Measurements from ENCODE around the gene UTP18. TPM values are rescaled to one million over a fixed set of nuclear protein-coding genes. Genes with fewer than 3 reads are reported as not detected.
"Not testable (repeated sequence)": the region's sequence is repeated elsewhere in the genome, so short reads cannot be mapped to it uniquely, and the experiment has no call there.

Gene UTP18
- total RNA-seq, 2 experiments from 2014 or later: 61.9 to 67.9 TPM

GRCh38 chr17:51298508-51299371, 38.4 kb downstream of the UTP18 start:
- POLR2A ChIA-PET: interaction anchor here (0.9 kb wide), 1 partner anchor 341 kb away, joined by 3 read pairs; no protein-coding TSS in a partner anchor
- no peak for DNase-seq
- intact Hi-C loops (cut with micrococcal nuclease): no loop called here

DNA sequence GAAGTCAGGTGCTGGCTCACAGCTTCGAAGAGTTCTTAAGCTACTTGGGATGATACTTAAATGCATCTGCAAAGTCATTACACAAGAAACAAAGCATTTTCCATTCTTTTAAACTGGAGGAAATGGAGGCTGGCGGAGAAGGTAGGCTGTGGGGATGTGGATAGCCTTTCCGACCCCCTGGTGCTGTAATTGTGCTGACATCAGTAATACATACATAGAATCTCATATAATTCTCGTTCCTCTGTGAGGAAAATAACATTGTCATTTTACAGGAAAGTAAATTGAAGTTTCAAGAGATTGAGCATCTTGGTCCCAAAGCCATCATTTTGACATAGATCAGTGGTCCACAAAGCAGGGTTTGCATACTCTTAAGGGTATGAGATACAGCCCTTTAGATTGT, 39.5 kb downstream of the UTP18 start:
- DNase-seq: no peak
- peaks cover 10% of the 10 kb centered on the region for H3K36me3 Mint-ChIP-seq (ENCODE audit: low read depth)
- H3K9me3 Mint-ChIP-seq: no peaks in the 10 kb centered on the region
- ChIA-PET CTCF (interaction anchor here (0.7 to 2.3 kb wide), 3 partner anchors 10 to 242 kb away, joined by 3 to 13 read pairs (median 10); no protein-coding TSS in a partner anchor), POLR2A (no interaction called here)
- peak overlapping the region; percentile 34 for H3K27ac Mint-ChIP-seq
- intact Hi-C loops (cut with micrococcal nuclease): no loop called here
- ATAC-seq: no peak
- H3K4me3 Mint-ChIP-seq: no peak overlapping the region
- H3K4me1 Mint-ChIP-seq (ENCODE audit: low read depth): peaks cover 3% of the 10 kb centered on the region
- no peaks in the 10 kb centered on the region for H3K27me3 Mint-ChIP-seq
- no peak for TF ChIP-seq CTCF (IDR thresholded peaks at IDR 0.05)

More at GRCh38 chr17:51298508-51299371, 38.4 kb downstream of the UTP18 start:
- Mint-ChIP-seq H3K4me3 (no peak overlapping the region), H3K27ac (no peak overlapping the region), H3K36me3 (ENCODE audit: low read depth) (peaks cover 20% of the 10 kb centered on the region), H3K4me1 (ENCODE audit: low read depth) (peaks cover 3% of the 10 kb centered on the region), H3K9me3 (no peaks in the 10 kb centered on the region), H3K27me3 (no peaks in the 10 kb centered on the region)
- no peak for ATAC-seq
- TF ChIP-seq CTCF (IDR thresholded peaks at IDR 0.05): peak; percentile 55
- CTCF ChIA-PET: interaction anchor here (0.7 to 2.3 kb wide), 8 partner anchors 9 to 435 kb away, joined by 3 to 13 read pairs (median 4); no protein-coding TSS in a partner anchor

GRCh38 chr17:51305182-51305581, 44.8 kb downstream of the UTP18 start:
- no peak for TF ChIP-seq CTCF (IDR thresholded peaks at IDR 0.05)
- no peaks in the 10 kb centered on the region for H3K36me3 Mint-ChIP-seq (ENCODE audit: low read depth)
- POLR2A ChIA-PET: no interaction called here
- peaks cover 23% of the 10 kb centered on the region for H3K9me3 Mint-ChIP-seq
- CTCF ChIA-PET: no interaction called here
- no peak overlapping the region for H3K4me3 Mint-ChIP-seq
- no peak overlapping the region for H3K27ac Mint-ChIP-seq
- no peak for DNase-seq
- intact Hi-C loops (cut with micrococcal nuclease): no loop called here
- no peak for ATAC-seq
- peaks cover 4% of the 10 kb centered on the region for H3K27me3 Mint-ChIP-seq
- H3K4me1 Mint-ChIP-seq (ENCODE audit: low read depth): no peaks in the 10 kb centered on the region

- H3K27ac Mint-ChIP-seq; ATAC-seq; H3K4me3 Mint-ChIP-seq; POLR2A ChIA-PET; H3K4me1 Mint-ChIP-seq (ENCODE audit: low read depth); H3K36me3 Mint-ChIP-seq (ENCODE audit: low read depth); H3K27me3 Mint-ChIP-seq; intact Hi-C loops (cut with micrococcal nuclease); DNase-seq: not testable (repeated sequence)
- H3K9me3 Mint-ChIP-seq: peaks cover 22% of the 10 kb centered on the region
- CTCF ChIA-PET: interaction anchor here (0.6 kb wide), 1 partner anchor 9 kb away, joined by 3 read pairs; no protein-coding TSS in a partner anchor
Measured at GRCh38 chr17:51312003-51312402, 51.7 kb downstream of the UTP18 start.

GRCh38 chr17:51319186-51319585, 58.8 kb downstream of the UTP18 start:
- no peak for DNase-seq
- Mint-ChIP-seq H3K4me1 (ENCODE audit: low read depth) (no peaks in the 10 kb centered on the region), H3K4me3 (no peak overlapping the region), H3K9me3 (peaks cover 17% of the 10 kb centered on the region), H3K27ac (no peak overlapping the region), H3K36me3 (ENCODE audit: low read depth) (peaks cover 4% of the 10 kb centered on the region), H3K27me3 (peaks cover 5% of the 10 kb centered on the region)
- ChIA-PET CTCF (no interaction called here), POLR2A (no interaction called here)
- TF ChIP-seq CTCF (IDR thresholded peaks at IDR 0.05): no peak
- intact Hi-C loops (cut with micrococcal nuclease): no loop called here
- ATAC-seq: no peak

Measured in activated CD8-positive, alpha-beta T cell treated with anti-CD3 and anti-CD28 coated beads for 36 hours (primary cell).